Esophagus (tissue), 2 donors: ENCODE measurements around the gene KCNJ2. TPM values are rescaled to one million over a fixed set of nuclear protein-coding genes. Genes with fewer than 3 reads are reported as not detected.

Experiments used
- H3K27ac ChIP-seq, 2 donors: one replicate each; pipeline ENCODE4 v1.5.1; 2013; ENCODE audit warnings: low read depth in 2 of 2, mild to moderate bottlenecking in 2 of 2, inconsistent platforms in 1 of 2, low read length in 1 of 2, moderate library complexity in 1 of 2
- H3K27me3 ChIP-seq, 2 donors: one replicate each; pipeline ENCODE4 v1.6.1; 2013; ENCODE audit warnings: low read length in 2 of 2, control low read depth in 1 of 2, mild to moderate bottlenecking in 1 of 2; ENCODE audit not compliant: insufficient read depth in 2 of 2, control insufficient read depth in 1 of 2
- H3K36me3 ChIP-seq, 2 donors: one replicate each; pipeline ENCODE4 v1.6.1; 2013; ENCODE audit warnings: low read length in 1 of 2; ENCODE audit not compliant: control insufficient read depth in 2 of 2, insufficient read depth in 2 of 2
- H3K4me1 ChIP-seq, 2 donors: one replicate each; pipeline ENCODE4 v1.6.1; 2013; ENCODE audit warnings: low read length in 1 of 2; ENCODE audit not compliant: control insufficient read depth in 2 of 2, insufficient read depth in 2 of 2
- H3K4me3 ChIP-seq, 2 donors: one replicate each; pipeline ENCODE4 v1.5.1; 2013; ENCODE audit warnings: low read length in 2 of 2, mild to moderate bottlenecking in 2 of 2, low read depth in 1 of 2, moderate library complexity in 1 of 2
- H3K9me3 ChIP-seq, 2 donors: one replicate each; pipeline ENCODE4 v1.6.1; 2013; ENCODE audit warnings: mild to moderate bottlenecking in 2 of 2, low read depth in 1 of 2, low read length in 1 of 2, moderate library complexity in 1 of 2; ENCODE audit not compliant: control insufficient read depth in 2 of 2, insufficient read depth in 1 of 2
- WGBS, 2 donors: extraction: QIAGEN DNeasy Blood & Tissue Kit; methylation state at CpG; one replicate each; pipeline ENCODE4 v1.1.7; 2013; 5-methylcytosine and 5-hydroxymethylcytosine counted together
- polyA plus RNA-seq, 2 donors: library from polyadenylated mRNA; stranded (reverse); fragments of 200-250 nt; gene quantifications; one replicate each; pipeline ENCODE4 v1.2.3, GENCODE V29; 2013
- donor health status: healthy with polysubstance abuse.
- donor health status: Bipolar disorder and iron deficiency.

Gene KCNJ2
- polyA plus RNA-seq, result 1 to 10 TPM; 1.9 to 3.1 TPM

GRCh38 chr17:70168977-70169708 is at the start of gene KCNJ2:
KCNJ2 (plus strand) TSS chr17:70169532; CDS start chr17:70175040, 5,508 bp downstream.
- Histone ChIP-seq H3K27ac (peak within 1 kb of the TSS; percentile 80 to 83), H3K36me3 (no peaks in the 10 kb centered on the region), H3K9me3 (no peaks in the 10 kb centered on the region), H3K4me1 (peaks cover 0 to 4% of the 10 kb centered on the region in 2 donors), H3K27me3 (no peaks in the 10 kb centered on the region), H3K4me3 (peak within 1 kb of the TSS; percentile 60 to 78)
- WGBS, 2 donors, result 0 to 1% methylated on average over 56 to 67 of the region's 67 CpGs

DNA sequence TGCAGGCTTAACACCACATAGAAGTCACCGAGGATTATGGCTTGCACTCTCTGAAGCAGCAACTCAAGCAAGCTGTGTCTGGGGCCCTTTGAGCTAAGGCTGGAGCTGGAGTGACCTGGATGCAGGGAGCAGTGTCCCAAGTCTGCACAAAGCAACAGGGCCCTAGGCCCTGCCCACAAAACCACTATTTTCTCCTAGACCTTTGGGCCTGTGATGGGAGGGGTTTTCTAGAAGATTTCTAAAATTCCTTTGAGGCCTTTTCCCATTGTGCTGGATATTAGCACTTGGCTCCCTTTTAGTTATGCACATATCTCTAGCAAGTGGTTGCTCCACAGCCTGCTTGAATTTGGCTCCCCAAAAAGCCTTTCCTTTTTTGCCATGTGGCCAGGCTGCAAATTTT is 49.8 kb upstream of the KCNJ2 start:
- Histone ChIP-seq H3K36me3 (no peaks in the 10 kb centered on the region), H3K27me3 (no peaks in the 10 kb centered on the region), H3K4me1 (no peaks in the 10 kb centered on the region), H3K4me3 (no peak overlapping the region), H3K9me3 (no peaks in the 10 kb centered on the region), H3K27ac (no peak overlapping the region)
- 88 to 92% methylated on average over 1 of the region's 1 CpG for WGBS, 2 donors

- Histone ChIP-seq H3K4me1 (no peaks in the 10 kb centered on the region), H3K36me3 (no peaks in the 10 kb centered on the region), H3K27me3 (no peaks in the 10 kb centered on the region), H3K9me3 (no peaks in the 10 kb centered on the region), H3K27ac (no peak overlapping the region), H3K4me3 (no peak overlapping the region)
- 66 to 76% methylated on average over 2 of the region's 2 CpGs for WGBS, 2 donors
These were observed 49.3 kb upstream of the KCNJ2 start for GRCh38 chr17:70119983-70120382.

DNA sequence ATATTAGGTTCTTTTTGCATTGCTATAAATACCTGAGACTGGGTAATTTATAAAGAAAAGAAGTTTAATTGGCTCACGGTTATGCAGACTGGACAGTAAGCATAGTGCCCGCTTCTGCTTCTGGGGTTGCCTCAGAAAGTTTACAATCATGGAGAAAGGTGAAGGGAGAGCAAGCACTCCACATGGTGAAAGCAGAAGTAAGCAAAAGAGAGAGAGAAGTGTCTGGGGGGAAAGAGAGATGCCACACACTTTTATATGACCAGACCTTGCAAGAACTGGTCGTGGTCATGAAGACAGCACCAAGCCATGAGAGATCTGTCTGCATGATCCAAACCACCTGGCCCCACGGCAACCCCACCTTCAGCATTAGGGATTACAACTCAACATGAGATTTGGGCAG is 48.9 kb upstream of the KCNJ2 start:
- no peak overlapping the region for H3K27ac ChIP-seq
- no peaks in the 10 kb centered on the region for H3K9me3 ChIP-seq

GRCh38 chr17:70121126-70121525 is 48.2 kb upstream of the KCNJ2 start:
- Histone ChIP-seq H3K4me3 (no peak overlapping the region), H3K27ac (no peak overlapping the region)
- 61 to 64% methylated on average over 3 of the region's 3 CpGs for WGBS, 2 donors

More for the DNA sequence above, 48.9 kb upstream of the KCNJ2 start:
- Histone ChIP-seq H3K27me3 (no peaks in the 10 kb centered on the region), H3K4me3 (no peak overlapping the region), H3K36me3 (no peaks in the 10 kb centered on the region), H3K4me1 (no peaks in the 10 kb centered on the region)
- WGBS, 2 donors, result 78 to 81% methylated on average over 4 of the region's 4 CpGs

DNA sequence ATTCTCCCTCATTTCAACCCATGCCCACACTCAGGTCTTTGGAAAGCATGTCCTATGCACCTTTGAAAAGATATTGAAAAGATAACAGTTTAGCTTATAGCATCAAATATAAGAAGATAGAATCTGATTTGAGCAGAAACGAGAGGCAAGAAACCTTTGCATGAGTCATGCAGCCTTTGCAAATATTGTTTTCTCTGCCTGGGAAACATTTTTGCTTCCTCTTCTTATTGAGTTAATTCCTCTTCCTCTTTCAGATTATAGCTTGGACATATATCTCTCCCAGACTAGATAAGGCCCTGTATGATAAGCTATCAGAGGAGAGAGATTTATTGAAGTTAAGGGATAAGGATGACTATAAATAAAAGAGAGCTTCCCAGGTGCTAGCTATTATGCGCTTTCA is 46.1 kb upstream of the KCNJ2 start:
- H3K4me1 ChIP-seq, result peaks cover 0 to 2% of the 10 kb centered on the region in 2 donors
- no peak overlapping the region for H3K4me3 ChIP-seq
- H3K9me3 ChIP-seq, result no peaks in the 10 kb centered on the region
- H3K27me3 ChIP-seq, result no peaks in the 10 kb centered on the region
- H3K27ac ChIP-seq, result no peak overlapping the region
- 57 to 69% methylated on average over 2 of the region's 2 CpGs for WGBS, 2 donors
- H3K36me3 ChIP-seq, result no peaks in the 10 kb centered on the region

More at GRCh38 chr17:70121126-70121525, 48.2 kb upstream of the KCNJ2 start:
- Histone ChIP-seq H3K36me3 (no peaks in the 10 kb centered on the region), H3K4me1 (no peaks in the 10 kb centered on the region), H3K27me3 (no peaks in the 10 kb centered on the region), H3K9me3 (no peaks in the 10 kb centered on the region)

DNA sequence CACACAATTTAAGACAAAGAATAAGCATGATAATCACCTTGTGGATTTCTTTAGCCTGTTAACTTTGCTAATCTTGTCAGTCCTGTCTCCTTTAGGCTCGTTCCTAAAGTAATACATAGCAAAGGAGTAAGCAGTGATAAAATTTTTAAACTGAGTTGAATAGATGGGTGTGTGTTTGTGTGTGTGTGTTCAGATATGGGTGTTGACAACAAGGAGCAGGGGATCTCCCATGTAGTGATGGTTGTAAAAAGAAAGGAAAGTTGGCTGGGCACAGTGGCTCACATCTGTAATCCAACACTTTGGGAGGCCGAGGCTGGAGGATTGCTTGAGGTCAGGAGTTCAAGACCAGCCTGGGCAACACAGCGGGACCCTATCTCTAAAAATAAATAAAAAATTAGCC is 44.6 kb upstream of the KCNJ2 start:
- Histone ChIP-seq H3K4me1 (peaks cover 0 to 2% of the 10 kb centered on the region in 2 donors), H3K27me3 (no peaks in the 10 kb centered on the region), H3K9me3 (no peaks in the 10 kb centered on the region), H3K36me3 (no peaks in the 10 kb centered on the region), H3K27ac (no peak overlapping the region), H3K4me3 (no peak overlapping the region)
- WGBS, 2 donors, result 71 to 73% methylated on average over 3 of the region's 3 CpGs

GRCh38 chr17:70127221-70127873 is 42.0 kb upstream of the KCNJ2 start:
- no peaks in the 10 kb centered on the region for H3K36me3 ChIP-seq
- WGBS, 2 donors, result 64 to 75% methylated on average over 6 of the region's 6 CpGs
- no peaks in the 10 kb centered on the region for H3K9me3 ChIP-seq
- H3K27me3 ChIP-seq, result no peaks in the 10 kb centered on the region
- peaks cover 0 to 2% of the 10 kb centered on the region in 2 donors for H3K4me1 ChIP-seq
- no peak overlapping the region for H3K4me3 ChIP-seq
- H3K27ac ChIP-seq, result no peak overlapping the region

GRCh38 chr17:70128727-70129238 is 40.5 kb upstream of the KCNJ2 start:
- H3K27ac ChIP-seq, result no peak overlapping the region
- H3K4me1 ChIP-seq, result peaks cover 0 to 2% of the 10 kb centered on the region in 2 donors
- WGBS, 2 donors, result 96 to 97% methylated on average over 23 of the region's 23 CpGs
- H3K36me3 ChIP-seq, result no peaks in the 10 kb centered on the region
- H3K4me3 ChIP-seq, result no peak overlapping the region
- H3K9me3 ChIP-seq, result no peaks in the 10 kb centered on the region
- no peaks in the 10 kb centered on the region for H3K27me3 ChIP-seq
